ENCODE measurements around the gene TMEM244. TPM values are rescaled to one million over a fixed set of nuclear protein-coding genes. Genes with fewer than 3 reads are reported as not detected.

TMEM244 gene
- total and polyA plus RNA-seq, 2 of the 4 experiments (the other 2 are of a cell fraction): 0.21 to 0.36 TPM

DNA sequence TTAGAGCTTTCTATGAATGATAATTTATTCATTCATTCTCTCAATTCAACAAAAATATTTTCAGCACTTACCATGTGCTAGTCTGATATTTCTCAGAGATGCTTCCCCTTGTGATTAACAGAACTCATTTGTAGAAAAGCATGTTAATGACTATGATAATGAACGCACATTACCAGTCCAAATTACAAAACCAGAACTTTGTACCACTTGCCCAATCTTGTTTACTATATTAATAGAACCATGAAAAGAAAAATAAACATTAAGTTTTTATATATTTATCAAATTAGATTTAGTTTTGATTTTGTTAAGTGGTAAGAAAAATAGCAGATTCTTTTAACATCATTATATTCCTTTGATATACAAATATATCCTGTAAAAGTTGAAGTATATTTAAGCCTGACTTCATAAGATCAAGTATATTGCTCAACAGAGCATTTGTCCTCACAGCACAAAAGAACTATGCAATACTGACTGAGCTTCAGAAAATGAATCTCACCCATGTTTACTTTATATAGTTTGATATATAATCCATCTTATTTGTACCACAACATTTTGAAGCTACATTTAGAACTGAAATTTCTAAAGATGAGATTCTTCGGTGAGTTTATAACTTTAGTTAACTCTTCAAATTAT is 48.9 kb downstream of the TMEM244 start:
- no peak overlapping the region for H2AK5ac ChIP-seq (ENCODE audit: low read depth, low read length)
- H3K23ac ChIP-seq (ENCODE audit: low read depth, low read length): no peak overlapping the region
- no TSS peak for BruUV-seq (replicated peaks)
- H3K9me1 ChIP-seq (ENCODE audit: insufficient read depth, low read length): no peaks in the 10 kb centered on the region
- H3K9me3 ChIP-seq (ENCODE audit: control insufficient read depth, insufficient read depth, low read length): no peaks in the 10 kb centered on the region
- H3K27ac ChIP-seq (ENCODE audit: insufficient read depth, low read length): no peak overlapping the region
- no peak overlapping the region for H4K5ac ChIP-seq (ENCODE audit: low read depth, low read length)
- no peak overlapping the region for H4K8ac ChIP-seq (ENCODE audit: low read depth in 2 of 2, low read length in 2 of 2)
- H3K27me3 ChIP-seq (ENCODE audit: control insufficient read depth, insufficient read depth, low read length): no peaks in the 10 kb centered on the region
- intact Hi-C loops (cut with micrococcal nuclease) (no loop called here), in situ Hi-C loops (cut with MboI; ENCODE audit: low sequenced_read_pairs) (no loop called here), dilution Hi-C loops (cut with HindIII; ENCODE audit: low sequenced_read_pairs, unreplicated experiment) (no loop called here)
- WGBS, 2 experiments (ENCODE audit: extremely low coverage in 2 of 2, insufficient read length in 1 of 2): no CpG with 5 or more reads among the region's 2 CpGs
- no peaks in the 10 kb centered on the region for H4K20me1 ChIP-seq (ENCODE audit: insufficient read depth, low read length)
- TF ChIP-seq RFX5 (IDR thresholded peaks at IDR 0.05; ENCODE audit: low read depth, low read length) (no peak), FOS (IDR thresholded peaks at IDR 0.05; ENCODE audit: low read depth, low read length) (no peak), SMC3 (IDR thresholded peaks at IDR 0.05; ENCODE audit: low read depth, low read length) (no peak), POLR2A (IDR thresholded peaks at IDR 0.05; ENCODE audit: low read depth, low read length) (no peak), RCOR1 (IDR thresholded peaks at IDR 0.05; ENCODE audit: insufficient replicate concordance, low read length) (no peak), BHLHE40 (IDR thresholded peaks at IDR 0.05; ENCODE audit: low read depth, low read length) (no peak), MAZ (IDR thresholded peaks at IDR 0.05; ENCODE audit: borderline replicate concordance, low read depth, low read length) (no peak), NFE2L2 (IDR thresholded peaks at IDR 0.05; ENCODE audit: low read depth, low read length) (no peak), RAD21 (IDR thresholded peaks at IDR 0.05; ENCODE audit: low read length) (no peak), CEBPB (IDR thresholded peaks at IDR 0.05; ENCODE audit: low read depth, low read length) (no peak), MAFK (IDR thresholded peaks at IDR 0.05; ENCODE audit: low read depth, low read length) (no peak)
- TF ChIP-seq, protein P1, sequence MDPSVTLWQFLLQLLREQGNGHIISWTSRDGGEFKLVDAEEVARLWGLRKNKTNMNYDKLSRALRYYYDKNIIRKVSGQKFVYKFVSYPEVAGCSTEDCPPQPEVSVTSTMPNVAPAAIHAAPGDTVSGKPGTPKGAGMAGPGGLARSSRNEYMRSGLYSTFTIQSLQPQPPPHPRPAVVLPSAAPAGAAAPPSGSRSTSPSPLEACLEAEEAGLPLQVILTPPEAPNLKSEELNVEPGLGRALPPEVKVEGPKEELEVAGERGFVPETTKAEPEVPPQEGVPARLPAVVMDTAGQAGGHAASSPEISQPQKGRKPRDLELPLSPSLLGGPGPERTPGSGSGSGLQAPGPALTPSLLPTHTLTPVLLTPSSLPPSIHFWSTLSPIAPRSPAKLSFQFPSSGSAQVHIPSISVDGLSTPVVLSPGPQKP (IDR thresholded peaks at IDR 0.05; ENCODE audit: borderline replicate concordance, low read depth, low read length): no peak
- H3K18ac ChIP-seq (ENCODE audit: low read depth, low read length): no peak overlapping the region
- no peak overlapping the region for H2AFZ ChIP-seq (replicated peaks; ENCODE audit: low read length, poor library complexity)
- H2BK5ac ChIP-seq (ENCODE audit: low read depth, low read length, poor library complexity, severe bottlenecking): no peak overlapping the region
- H3K4me3 ChIP-seq (ENCODE audit: insufficient read depth, low read depth, low read length): no peak overlapping the region
- H3K9ac ChIP-seq (ENCODE audit: low read depth, low read length): no peak overlapping the region
- no peak for ATAC-seq (ENCODE audit: low read depth)
- peak; percentile 24 for DNase-seq
- POLR2A ChIA-PET (ENCODE audit: unreplicated experiment): no interaction called here
- H3K36me3 ChIP-seq (ENCODE audit: control insufficient read depth, insufficient read depth, low read length): no peaks in the 10 kb centered on the region
- H3K4me2 ChIP-seq (ENCODE audit: low read depth, low read length): no peak overlapping the region
- CTCF ChIA-PET: no interaction called here
- H3K56ac ChIP-seq (ENCODE audit: extremely low read depth, insufficient read depth, low read length): no peak overlapping the region
- H2BK15ac ChIP-seq (ENCODE audit: low read depth, low read length): no peak overlapping the region
- H4K91ac ChIP-seq (ENCODE audit: insufficient read depth, low read depth, low read length): no peak overlapping the region
- no peaks in the 10 kb centered on the region for H3K79me1 ChIP-seq (ENCODE audit: low read depth in 1 of 2, low read length in 2 of 2)
- no peak overlapping the region for H3K4ac ChIP-seq (ENCODE audit: low read depth, low read length)
- H2AK9ac ChIP-seq (replicated peaks; ENCODE audit: low read depth, low read length, poor library complexity): no peak overlapping the region
- no peak overlapping the region for H2BK20ac ChIP-seq (ENCODE audit: low read depth, low read length)
- no peak overlapping the region for H2BK120ac ChIP-seq (ENCODE audit: low read depth, low read length)
- H3K14ac ChIP-seq (replicated peaks; ENCODE audit: low read depth, low read length): no peak overlapping the region
- no peaks in the 10 kb centered on the region for H3K4me1 ChIP-seq (ENCODE audit: control insufficient read depth, insufficient read depth, low read length)

All from IMR-90 (cell line).